Nephron (organoid): Measurements from ENCODE around the gene LIN7A.

Experiments used
- H3K27ac Mint-ChIP-seq, 3 experiments: 2 replicates each; pipeline ENCODE4 v1.8.0; 2020; ENCODE audit warnings: mixed read lengths in 3 of 3, mild to moderate bottlenecking in 2 of 3, moderate library complexity in 1 of 3
- H3K27me3 Mint-ChIP-seq: 2 replicates; pipeline ENCODE4 v1.8.0; 2021; ENCODE audit warnings: low read depth, mild to moderate bottlenecking, moderate library complexity, mixed read lengths
- H3K36me3 Mint-ChIP-seq: 2 replicates; pipeline ENCODE4 v1.8.0; 2020; ENCODE audit warnings: low read depth, mixed read lengths
- H3K4me1 Mint-ChIP-seq: 2 replicates; pipeline ENCODE4 v1.8.0; 2020; ENCODE audit warnings: mixed read lengths
- H3K4me3 Mint-ChIP-seq, 3 experiments: 2 replicates each; pipeline ENCODE4 v1.8.0; 2020; ENCODE audit warnings: mild to moderate bottlenecking in 3 of 3, mixed read lengths in 3 of 3, moderate library complexity in 2 of 3
- H3K9me3 Mint-ChIP-seq: 2 replicates; pipeline ENCODE4 v1.8.0; 2020; ENCODE audit warnings: mixed read lengths
- TF ChIP-seq, protein P1 (sequence below), 3 experiments: fragments of 200-600 bp; sonication (generic); IDR thresholded peaks; one replicate each; pipeline ENCODE4 v1.5.0; 2021; ENCODE audit warnings: antibody characterized with exemption in 3 of 3; ENCODE audit not compliant: unreplicated experiment in 3 of 3

LIN7A gene

DNA sequence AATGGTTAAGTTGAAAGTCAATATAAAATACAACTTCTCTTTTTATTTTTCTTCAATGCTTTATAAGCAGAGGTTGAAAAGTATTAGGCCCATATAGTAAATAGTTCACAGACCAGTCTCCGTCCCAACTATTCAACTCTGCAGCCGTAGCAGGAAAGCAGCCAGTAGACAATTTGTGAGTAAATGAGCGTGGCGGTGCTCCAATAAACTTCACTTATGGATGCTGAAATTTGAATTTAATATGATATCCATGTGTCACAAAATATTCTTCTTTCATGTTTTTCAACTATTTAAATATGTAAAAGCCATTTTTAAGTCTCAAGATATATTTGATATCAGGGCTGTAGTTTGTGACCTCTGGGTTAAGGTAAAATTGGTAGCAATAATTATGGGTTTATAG lies 17.7 kb downstream of the LIN7A start:
- Mint-ChIP-seq H3K36me3 (no peaks in the 10 kb centered on the region), H3K4me3 (no peak overlapping the region), H3K9me3 (no peaks in the 10 kb centered on the region), H3K27ac (no peak overlapping the region), H3K4me1 (no peaks in the 10 kb centered on the region), H3K27me3 (no peaks in the 10 kb centered on the region)
- TF ChIP-seq, protein P1, sequence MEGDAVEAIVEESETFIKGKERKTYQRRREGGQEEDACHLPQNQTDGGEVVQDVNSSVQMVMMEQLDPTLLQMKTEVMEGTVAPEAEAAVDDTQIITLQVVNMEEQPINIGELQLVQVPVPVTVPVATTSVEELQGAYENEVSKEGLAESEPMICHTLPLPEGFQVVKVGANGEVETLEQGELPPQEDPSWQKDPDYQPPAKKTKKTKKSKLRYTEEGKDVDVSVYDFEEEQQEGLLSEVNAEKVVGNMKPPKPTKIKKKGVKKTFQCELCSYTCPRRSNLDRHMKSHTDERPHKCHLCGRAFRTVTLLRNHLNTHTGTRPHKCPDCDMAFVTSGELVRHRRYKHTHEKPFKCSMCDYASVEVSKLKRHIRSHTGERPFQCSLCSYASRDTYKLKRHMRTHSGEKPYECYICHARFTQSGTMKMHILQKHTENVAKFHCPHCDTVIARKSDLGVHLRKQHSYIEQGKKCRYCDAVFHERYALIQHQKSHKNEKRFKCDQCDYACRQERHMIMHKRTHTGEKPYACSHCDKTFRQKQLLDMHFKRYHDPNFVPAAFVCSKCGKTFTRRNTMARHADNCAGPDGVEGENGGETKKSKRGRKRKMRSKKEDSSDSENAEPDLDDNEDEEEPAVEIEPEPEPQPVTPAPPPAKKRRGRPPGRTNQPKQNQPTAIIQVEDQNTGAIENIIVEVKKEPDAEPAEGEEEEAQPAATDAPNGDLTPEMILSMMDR (IDR thresholded peaks at IDR 0.05; ENCODE audit: unreplicated experiment in 3 of 3), result no peak

DNA sequence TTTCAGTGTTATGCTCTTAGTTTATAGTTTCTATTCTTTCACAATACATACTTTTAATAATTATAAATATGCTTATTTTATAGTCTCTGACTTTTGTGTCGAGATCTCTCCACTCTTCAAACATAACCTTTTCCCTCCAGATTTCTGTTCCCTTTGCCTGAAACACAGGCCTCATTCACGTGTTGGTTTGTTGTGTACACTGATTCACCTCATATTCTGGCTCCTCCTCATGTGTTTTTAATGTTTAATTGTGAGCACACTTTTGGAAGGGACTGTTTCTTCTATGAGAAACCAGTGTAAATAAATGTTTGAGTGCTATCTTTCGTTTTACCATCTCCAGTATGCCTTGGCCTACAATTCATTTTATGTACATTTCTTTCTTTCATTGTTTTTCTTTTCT lies 20.1 kb downstream of the LIN7A start:
- no peaks in the 10 kb centered on the region for H3K27me3 Mint-ChIP-seq
- H3K27ac Mint-ChIP-seq, result no peak overlapping the region
- no peaks in the 10 kb centered on the region for H3K4me1 Mint-ChIP-seq
- no peaks in the 10 kb centered on the region for H3K36me3 Mint-ChIP-seq
- TF ChIP-seq, protein P1 (IDR thresholded peaks at IDR 0.05; ENCODE audit: unreplicated experiment in 3 of 3), result no peak
- H3K4me3 Mint-ChIP-seq, result no peak overlapping the region
- no peaks in the 10 kb centered on the region for H3K9me3 Mint-ChIP-seq

DNA sequence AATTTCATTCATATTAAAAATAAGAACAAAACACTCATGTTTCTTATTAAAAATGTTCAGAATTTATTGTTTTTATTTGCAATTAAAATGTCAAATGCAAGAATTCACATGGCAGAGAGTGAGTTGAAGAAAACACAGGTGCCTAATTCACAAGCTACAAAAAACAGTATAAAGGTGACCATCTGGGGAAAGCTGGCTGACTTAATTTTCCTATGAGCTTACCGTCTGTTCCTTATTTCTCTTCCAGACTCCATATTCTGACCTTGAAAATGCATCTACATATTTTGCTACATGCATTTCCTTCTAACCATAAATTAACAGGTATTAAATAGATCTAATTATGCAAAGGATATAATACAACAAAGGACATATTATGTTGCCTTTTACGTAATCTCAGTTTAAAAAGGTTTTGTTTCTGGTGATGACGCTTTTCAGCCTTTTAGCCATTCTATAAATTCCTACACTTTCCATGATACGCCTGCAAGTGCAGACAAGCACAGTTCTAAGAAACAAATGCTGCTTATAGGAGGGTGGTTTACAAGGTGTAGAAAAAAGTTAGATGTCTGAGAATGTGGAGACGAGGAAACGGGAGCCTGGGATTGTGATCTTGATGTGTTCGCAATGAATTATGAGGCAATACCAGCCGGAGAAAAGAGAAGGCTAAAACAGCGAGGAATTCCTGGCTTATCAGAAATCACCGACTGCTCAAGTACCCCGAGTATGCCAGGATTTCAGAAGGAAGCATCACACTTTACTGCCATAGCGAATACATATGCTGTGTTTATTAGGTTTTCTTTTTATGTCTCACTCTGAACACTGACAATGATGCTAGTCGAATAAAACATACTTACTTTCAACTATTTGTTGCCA lies 24.6 kb downstream of the LIN7A start:
- TF ChIP-seq, protein P1 (IDR thresholded peaks at IDR 0.05; ENCODE audit: unreplicated experiment in 3 of 3), result no peak
- no peak overlapping the region for H3K4me3 Mint-ChIP-seq
- no peaks in the 10 kb centered on the region for H3K27me3 Mint-ChIP-seq
- H3K36me3 Mint-ChIP-seq, result no peaks in the 10 kb centered on the region
- H3K9me3 Mint-ChIP-seq, result no peaks in the 10 kb centered on the region
- H3K27ac Mint-ChIP-seq, result no peak overlapping the region
- no peaks in the 10 kb centered on the region for H3K4me1 Mint-ChIP-seq

DNA sequence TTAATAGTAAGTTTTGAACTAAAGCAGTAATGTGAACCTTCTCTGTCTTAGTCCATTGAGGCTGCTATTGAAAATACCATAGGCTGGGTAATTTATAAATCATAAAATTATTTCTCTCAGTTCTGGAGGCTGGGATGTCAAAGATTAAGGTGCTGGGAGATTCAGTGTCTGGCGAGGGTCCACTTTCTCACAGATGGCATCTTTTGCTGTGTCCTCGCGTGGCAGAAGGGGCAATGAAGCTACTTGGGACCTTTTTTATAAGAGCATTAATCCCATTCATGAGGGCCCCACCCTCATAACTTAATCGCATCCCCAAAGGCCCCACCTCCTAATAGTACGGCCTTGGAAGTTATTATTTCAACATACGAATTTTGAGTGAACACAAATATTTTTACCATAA lies 28.4 kb downstream of the LIN7A start:
- Mint-ChIP-seq H3K4me1 (no peaks in the 10 kb centered on the region), H3K9me3 (no peaks in the 10 kb centered on the region), H3K27ac (no peak overlapping the region), H3K4me3 (no peak overlapping the region), H3K36me3 (no peaks in the 10 kb centered on the region), H3K27me3 (no peaks in the 10 kb centered on the region)
- TF ChIP-seq, protein P1 (IDR thresholded peaks at IDR 0.05; ENCODE audit: unreplicated experiment in 3 of 3), result no peak

DNA sequence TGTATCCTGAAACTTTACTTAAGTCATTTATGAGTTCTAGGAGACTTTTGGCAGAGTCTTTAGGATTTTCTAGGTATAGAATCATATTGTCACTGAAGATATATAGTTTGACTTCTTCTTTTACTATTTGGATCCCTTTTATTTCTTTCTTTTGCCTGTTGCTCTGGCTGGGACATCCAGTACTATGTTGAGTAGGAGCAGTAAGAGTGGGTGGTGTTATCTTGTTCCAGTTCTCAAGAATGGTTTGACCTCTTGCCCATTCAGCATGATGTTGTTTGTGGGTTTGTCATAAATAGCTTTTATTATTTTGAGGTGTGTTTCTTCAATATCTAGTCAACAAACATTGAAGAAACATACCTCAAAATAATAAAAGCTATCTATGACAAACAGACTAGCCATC lies 35.0 kb downstream of the LIN7A start:
- Mint-ChIP-seq H3K4me3 (no peak overlapping the region), H3K27me3 (no peaks in the 10 kb centered on the region), H3K27ac (no peak overlapping the region), H3K36me3 (peaks cover 8% of the 10 kb centered on the region), H3K9me3 (peaks cover 14% of the 10 kb centered on the region), H3K4me1 (no peaks in the 10 kb centered on the region)
- TF ChIP-seq, protein P1 (IDR thresholded peaks at IDR 0.05; ENCODE audit: unreplicated experiment in 3 of 3), result no peak

DNA sequence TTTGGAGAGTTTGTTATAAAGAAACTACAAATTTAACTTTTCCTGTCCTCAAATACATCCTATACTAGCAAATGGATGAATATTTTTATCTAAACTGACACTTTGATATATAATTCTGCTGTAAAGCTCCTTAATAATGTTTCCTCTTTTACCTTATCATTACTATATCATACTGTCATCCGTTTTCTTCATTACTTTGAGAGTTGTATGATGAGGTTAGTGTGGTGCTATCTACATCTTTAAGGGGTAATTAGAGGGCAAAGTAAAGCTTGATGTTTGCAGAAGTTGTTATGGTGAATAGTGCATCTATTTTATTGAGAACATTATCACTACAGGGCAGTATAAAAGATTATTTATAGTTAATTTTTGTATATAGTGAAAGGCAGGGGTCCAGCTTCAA lies 36.1 kb downstream of the LIN7A start:
- peaks cover 14% of the 10 kb centered on the region for H3K9me3 Mint-ChIP-seq
- H3K4me3 Mint-ChIP-seq, result no peak overlapping the region
- TF ChIP-seq, protein P1 (IDR thresholded peaks at IDR 0.05; ENCODE audit: unreplicated experiment in 3 of 3), result no peak
- H3K4me1 Mint-ChIP-seq, result no peaks in the 10 kb centered on the region
- no peak overlapping the region for H3K27ac Mint-ChIP-seq
- H3K36me3 Mint-ChIP-seq, result peaks cover 8% of the 10 kb centered on the region
- no peaks in the 10 kb centered on the region for H3K27me3 Mint-ChIP-seq
